HEK293 (cell line): ENCODE results near the gene MAPK14.
"Not testable (repeated sequence)": the region's sequence is repeated elsewhere in the genome, so short reads cannot be mapped to it uniquely, and the experiment has no call there.

Experiments used
- CTCF ChIA-PET: fragments of 350-600 bp; formaldehyde crosslinking; extraction: SDS; loops from one replicate; lab custom pipeline; 2021; ENCODE audit warnings: antibody characterized with exemption; lab: Yijun Ruan, JAX
- POLR2A ChIA-PET: fragments of 300-600 bp; formaldehyde crosslinking; extraction: SDS; loops from one replicate; lab custom pipeline; 2020; ENCODE audit warnings: antibody characterized with exemption, inconsistent platforms; lab: Yijun Ruan, JAX
- H3K27ac ChIP-seq: fragments of 200-500 bp; sonication (Bioruptor generic); 2 replicates; pipeline ENCODE4 v1.5.1; 2014; ENCODE audit warnings: low read depth, low read length, control low read depth, inconsistent platforms; ENCODE audit errors: extremely low read depth
- H3K36me3 ChIP-seq, 2 experiments: fragments of 200-500 bp in 1 of 2; sonication (Bioruptor generic) in 1 of 2; 1 replicate in 1 of 2; 2 replicates in 1 of 2; pipeline ENCODE4 v1.5.1; 2014 to 2017; ENCODE audit warnings: inconsistent platforms in 2 of 2, low read length in 2 of 2; ENCODE audit not compliant: control insufficient read depth in 2 of 2, insufficient read depth in 1 of 2
- H3K4me1 ChIP-seq: fragments of 200-500 bp; sonication (Bioruptor generic); 2 replicates; pipeline ENCODE4 v1.5.1; 2014; ENCODE audit warnings: mild to moderate bottlenecking, low read length, inconsistent platforms; ENCODE audit not compliant: control insufficient read depth, insufficient read depth
- H3K4me3 ChIP-seq: 2 replicates; pipeline ENCODE4 v1.5.1; 2011; ENCODE audit warnings: low read depth, mild to moderate bottlenecking, control low read depth, low read length, moderate library complexity
- H3K9me3 ChIP-seq: fragments of 200-500 bp; sonication (Bioruptor generic); 2 replicates; pipeline ENCODE4 v1.5.1; 2014; ENCODE audit warnings: low read depth, low read length, inconsistent platforms; ENCODE audit not compliant: control insufficient read depth, insufficient read depth
- KLF10 ChIP-seq: fragments of 450-650 bp; IDR thresholded peaks from 2 replicates; pipeline ENCODE4 v1.5.1; 2018; ENCODE audit warnings: missing biosample characterization, mild to moderate bottlenecking, missing genetic modification characterization
- KLF8 ChIP-seq: fragments of 450-650 bp; formaldehyde crosslinking; IDR thresholded peaks from 2 replicates; pipeline ENCODE4 v1.5.1; 2016; ENCODE audit warnings: missing biosample characterization, missing genetic modification characterization
- OSR2 ChIP-seq: fragments of 450-650 bp; formaldehyde crosslinking; IDR thresholded peaks from 2 replicates; pipeline ENCODE4 v1.5.1; 2016; ENCODE audit warnings: missing biosample characterization, missing genetic modification characterization
- REPIN1 ChIP-seq: fragments of 450-650 bp; formaldehyde crosslinking; IDR thresholded peaks from 2 replicates; pipeline ENCODE4 v1.5.1; 2017; ENCODE audit warnings: missing biosample characterization, missing genetic modification characterization, low read depth
- SCRT2 ChIP-seq: fragments of 450-650 bp; formaldehyde crosslinking; IDR thresholded peaks from 2 replicates; pipeline ENCODE4 v1.5.1; 2016; ENCODE audit warnings: missing biosample characterization, missing genetic modification characterization
- ZFP69B ChIP-seq: fragments of 450-650 bp; formaldehyde crosslinking; IDR thresholded peaks from 2 replicates; pipeline ENCODE4 v1.5.1; 2016; ENCODE audit warnings: missing biosample characterization, missing genetic modification characterization
- ZNF10 ChIP-seq: fragments of 450-650 bp; formaldehyde crosslinking; IDR thresholded peaks from 2 replicates; pipeline ENCODE4 v1.5.1; 2017; ENCODE audit warnings: missing biosample characterization, missing genetic modification characterization
- ZNF112 ChIP-seq: fragments of 450-650 bp; formaldehyde crosslinking; IDR thresholded peaks from 2 replicates; pipeline ENCODE4 v1.5.0; 2017; ENCODE audit warnings: missing biosample characterization, missing genetic modification characterization
- ZNF121 ChIP-seq: fragments of 450-650 bp; formaldehyde crosslinking; IDR thresholded peaks from 2 replicates; pipeline ENCODE4 v1.5.1; 2016; ENCODE audit warnings: missing biosample characterization, missing genetic modification characterization
- ZNF174 ChIP-seq: fragments of 450-650 bp; formaldehyde crosslinking; IDR thresholded peaks from 2 replicates; pipeline ENCODE4 v1.5.0; 2017; ENCODE audit warnings: missing biosample characterization, mild to moderate bottlenecking, missing genetic modification characterization
- ZNF544 ChIP-seq: fragments of 450-650 bp; formaldehyde crosslinking; IDR thresholded peaks from 2 replicates; pipeline ENCODE4 v1.5.0; 2017; ENCODE audit warnings: missing biosample characterization, missing genetic modification characterization
- ZNF610 ChIP-seq: fragments of 450-650 bp; formaldehyde crosslinking; IDR thresholded peaks from 2 replicates; pipeline ENCODE4 v1.5.1; 2016; ENCODE audit warnings: missing biosample characterization, missing genetic modification characterization, borderline replicate concordance
- ZNF626 ChIP-seq: fragments of 450-650 bp; sonication (Bioruptor Pico); formaldehyde crosslinking; IDR thresholded peaks from 2 replicates; pipeline ENCODE4 v1.5.1; 2018; ENCODE audit warnings: missing biosample characterization, missing genetic modification characterization, inconsistent platforms
- ZNF692 ChIP-seq: fragments of 450-650 bp; formaldehyde crosslinking; IDR thresholded peaks from 2 replicates; pipeline ENCODE4 v1.5.1; 2016; ENCODE audit warnings: missing biosample characterization, missing genetic modification characterization
- ZNF776 ChIP-seq: fragments of 450-650 bp; formaldehyde crosslinking; IDR thresholded peaks from 2 replicates; pipeline ENCODE4 v1.5.0; 2017; ENCODE audit warnings: missing biosample characterization, missing genetic modification characterization, borderline replicate concordance
- ZNF837 ChIP-seq: fragments of 450-650 bp; formaldehyde crosslinking; IDR thresholded peaks from 2 replicates; pipeline ENCODE4 v1.5.1; 2016; ENCODE audit warnings: missing biosample characterization, missing genetic modification characterization
- ZNF843 ChIP-seq: fragments of 450-650 bp; formaldehyde crosslinking; IDR thresholded peaks from 2 replicates; pipeline ENCODE4 v1.5.1; 2016; ENCODE audit warnings: missing biosample characterization, missing genetic modification characterization

MAPK14 gene

DNA sequence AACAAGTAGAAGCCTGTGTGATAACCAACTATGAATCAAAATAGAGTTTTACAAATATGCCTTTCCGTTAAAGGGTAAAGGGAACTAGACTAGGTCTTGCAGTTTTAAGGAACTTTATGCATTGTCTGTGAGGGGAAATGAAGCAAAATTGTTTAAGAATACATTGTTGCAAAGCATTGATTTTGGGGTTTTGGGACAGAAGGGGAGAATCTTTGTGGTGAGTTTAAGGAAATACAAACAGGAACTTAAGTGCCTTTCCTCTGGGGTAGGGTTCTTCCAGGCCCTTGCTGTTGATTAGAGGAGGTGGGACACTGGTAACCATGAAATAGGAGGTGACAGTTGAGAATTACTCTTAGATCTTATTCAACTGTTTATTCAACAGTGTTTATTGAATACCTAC is 4.7 kb downstream of the MAPK14 start:
- POLR2A ChIA-PET: no interaction called here
- H3K36me3 ChIP-seq: no peaks in the 10 kb centered on the region
- H3K9me3 ChIP-seq: no peaks in the 10 kb centered on the region
- peaks cover 9% of the 10 kb centered on the region; the same call in 1 of the 2 replicates for H3K4me1 ChIP-seq
- TF ChIP-seq ZNF837 (no peak), KLF8 (tag by site-specific recombination) (no peak), ZNF843 (no peak)
- H3K27ac ChIP-seq: no peak overlapping the region
- H3K4me3 ChIP-seq: no peak overlapping the region
- CTCF ChIA-PET: interaction anchor here (0.6 to 2.6 kb wide), 5 partner anchors 33 to 264 kb away, joined by 3 to 28 read pairs (median 4); no protein-coding TSS in a partner anchor

GRCh38 chr6:36033144-36033543 is 5.5 kb downstream of the MAPK14 start:
- H3K27ac ChIP-seq, H3K4me3 ChIP-seq, H3K36me3 ChIP-seq, H3K4me1 ChIP-seq, H3K9me3 ChIP-seq: not testable (repeated sequence)
- TF ChIP-seq ZNF121 (tag by site-specific recombination): peak; percentile 95
- ChIA-PET CTCF (interaction anchor here (0.5 to 2.6 kb wide), 5 partner anchors 23 to 279 kb away, joined by 3 to 28 read pairs (median 4); no protein-coding TSS in a partner anchor), POLR2A (interaction anchor here (0.7 kb wide), 1 partner anchor 43 kb away, joined by 4 read pairs; no protein-coding TSS in a partner anchor)

DNA sequence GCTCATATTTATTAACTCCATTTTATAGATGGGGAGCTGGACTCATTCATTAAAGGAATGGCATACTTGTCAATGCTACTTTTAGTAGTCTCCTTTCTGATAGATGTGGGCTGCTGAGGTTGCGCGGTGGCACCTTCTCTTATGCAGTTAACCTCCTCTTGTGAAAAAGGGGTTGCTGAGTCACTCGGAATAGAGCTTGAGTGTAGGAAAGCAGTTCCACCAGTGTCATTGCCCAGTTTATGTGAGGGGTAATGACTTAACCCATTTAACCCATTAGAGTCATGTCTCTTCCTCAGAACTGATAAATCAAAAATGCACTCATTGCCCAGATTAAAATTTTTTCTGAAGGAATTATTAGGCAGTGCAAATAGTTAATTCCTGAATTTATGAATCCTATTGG is 6.3 kb downstream of the MAPK14 start:
- no peak overlapping the region for H3K4me3 ChIP-seq
- CTCF ChIA-PET: interaction anchor here (0.6 to 2.6 kb wide), 2 partner anchors 61 to 410 kb away, joined by 5 to 28 read pairs; no protein-coding TSS in a partner anchor
- no peak overlapping the region for H3K27ac ChIP-seq
- peaks cover 16% of the 10 kb centered on the region; the same call in 1 of the 2 replicates for H3K4me1 ChIP-seq
- no peaks in the 10 kb centered on the region for H3K36me3 ChIP-seq
- TF ChIP-seq OSR2 (tag by site-specific recombination): peak; percentile 36; the same call in 1 of the 2 replicates
- peak; percentile 81; the same call in 1 of the 2 replicates for TF ChIP-seq ZFP69B (tag by site-specific recombination)
- TF ChIP-seq ZNF544 (tag by site-specific recombination): no peak
- no peak for TF ChIP-seq REPIN1 (tag by site-specific recombination)
- TF ChIP-seq ZNF692 (tag by site-specific recombination): peak; percentile 94
- no peak for TF ChIP-seq ZNF174 (tag by site-specific recombination)
- no peaks in the 10 kb centered on the region for H3K9me3 ChIP-seq
- POLR2A ChIA-PET: interaction anchor here (0.5 kb wide), 1 partner anchor 60 kb away, joined by 3 read pairs; no protein-coding TSS in a partner anchor

DNA sequence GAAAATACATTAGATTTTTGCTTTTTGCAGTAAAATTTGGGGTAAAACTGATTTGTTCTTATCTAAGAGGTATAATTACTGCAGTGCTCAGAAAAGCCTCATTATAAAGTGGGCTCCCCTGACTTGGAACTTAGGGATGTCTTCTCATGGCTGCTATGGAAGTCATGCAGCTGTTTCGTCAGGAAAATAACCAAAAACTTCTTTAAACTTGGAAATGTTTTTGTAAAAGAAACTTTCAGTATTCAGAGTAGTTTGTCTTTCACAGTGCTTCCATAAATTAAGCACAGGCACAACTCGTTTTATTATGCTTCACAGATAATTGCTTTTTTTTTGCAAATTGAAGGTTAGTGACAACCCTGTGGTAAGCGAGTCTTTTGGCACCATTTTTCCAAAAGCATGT is 6.8 kb downstream of the MAPK14 start:
- no peaks in the 10 kb centered on the region for H3K36me3 ChIP-seq
- CTCF ChIA-PET: interaction anchor here (0.7 to 2.6 kb wide), 2 partner anchors 61 to 323 kb away, joined by 4 to 28 read pairs; no protein-coding TSS in a partner anchor
- no peak overlapping the region for H3K4me3 ChIP-seq
- POLR2A ChIA-PET: no interaction called here
- H3K4me1 ChIP-seq: peaks cover 21% of the 10 kb centered on the region; the same call in 1 of the 2 replicates
- no peaks in the 10 kb centered on the region for H3K9me3 ChIP-seq
- no peak overlapping the region for H3K27ac ChIP-seq
- no peak for TF ChIP-seq ZNF10 (tag by site-specific recombination)
- no peak for TF ChIP-seq ZNF776 (tag by site-specific recombination)
- TF ChIP-seq ZNF626 (tag by site-specific recombination): no peak
- no peak for TF ChIP-seq ZNF112 (tag by site-specific recombination)
- no peak for TF ChIP-seq KLF10 (tag by site-specific recombination)
- TF ChIP-seq ZNF610 (tag by site-specific recombination): no peak
- TF ChIP-seq SCRT2 (tag by site-specific recombination): no peak
- TF ChIP-seq ZFP69B (tag by site-specific recombination): no peak
